ENCODE data around the gene UGT8. TPM values are rescaled to one million over a fixed set of nuclear protein-coding genes. Genes with fewer than 3 reads are reported as not detected.

Gene UGT8
- total RNA-seq, 1 experiment from 2014 or later = 23.1 TPM

Small RNA genes within 50 kb of the gene (microRNA-seq; reads per million reads assigned to microRNA genes)
- 44.3 reads per million, percentile 54 among the genes with 10 or more reads in this experiment for gene MIR577

Measured in Calu3 (cell line).